GM12873 (cell line): ENCODE results near the gene MMP28.
A peak's percentile ranks its signal among the peaks of the same experiment; 100 is the strongest.

Experiments used
- CTCF ChIP-seq: IDR thresholded peaks from 2 replicates; pipeline ENCODE4 v1.5.1; 2012; ENCODE audit warnings: low read depth, mild to moderate bottlenecking, moderate library complexity, low read length, control low read depth; ENCODE audit not compliant: insufficient read depth; ENCODE audit errors: missing control alignments

MMP28 gene

GRCh38 chr17:35740997-35741931 lies 54.2 kb downstream of the MMP28 start:
- TF ChIP-seq CTCF, result peak; percentile 17

- TF ChIP-seq CTCF, result no peak
Observed at GRCh38 chr17:35740216-35740615, 55.2 kb downstream of the MMP28 start.

GRCh38 chr17:35738519-35739133 lies 56.8 kb downstream of the MMP28 start:
- no peak for TF ChIP-seq CTCF

GRCh38 chr17:35736236-35736635 lies 59.2 kb downstream of the MMP28 start:
- TF ChIP-seq CTCF, result no peak

GRCh38 chr17:35735036-35735805 lies 60.2 kb downstream of the MMP28 start:
- TF ChIP-seq CTCF, result no peak

- no peak for TF ChIP-seq CTCF
Observed at GRCh38 chr17:35734396-35734795, 61.0 kb downstream of the MMP28 start.

GRCh38 chr17:35733366-35733765 lies 62.1 kb downstream of the MMP28 start:
- no peak for TF ChIP-seq CTCF
